ENCODE data around the gene CTXND1. TPM values are rescaled to one million over a fixed set of nuclear protein-coding genes. Genes with fewer than 3 reads are reported as not detected.

Gene CTXND1
- total and polyA plus RNA-seq, 2 of the 13 experiments (the other 11 are each of a cell fraction or from before 2014, with no cell fraction given): 1.2 to 2.1 TPM

- TF ChIP-seq ZBTB37 (CRISPR knock-in tag; IDR thresholded peaks at IDR 0.05): no peak
- TF ChIP-seq ZNF292 (CRISPR knock-in tag; IDR thresholded peaks at IDR 0.05; ENCODE audit: borderline replicate concordance, low read depth): no peak
- TF ChIP-seq GTF3A (CRISPR knock-in tag; conservative IDR thresholded peaks at IDR 0.05): no peak
- TF ChIP-seq PTBP1 (IDR thresholded peaks at IDR 0.05; ENCODE audit: low read depth, low read length, poor library complexity, severe bottlenecking): no peak
- TF ChIP-seq PRDM10 (CRISPR knock-in tag; IDR thresholded peaks at IDR 0.05; ENCODE audit: low read depth): no peak
Observed at GRCh38 chr15:80173022-80173759, 78.8 kb downstream of the CTXND1 start (continued).

GRCh38 chr15:80172401-80172800, 79.6 kb downstream of the CTXND1 start:
- no peak overlapping the region for H3K9ac ChIP-seq (ENCODE audit: insufficient read depth, low read depth, low read length)
- TF ChIP-seq ZNF17 (CRISPR knock-in tag; IDR thresholded peaks at IDR 0.05) (no peak), ZBTB44 (CRISPR knock-in tag; IDR thresholded peaks at IDR 0.05) (no peak), NBN (conservative IDR thresholded peaks at IDR 0.05) (no peak), ZNF33A (CRISPR knock-in tag; IDR thresholded peaks at IDR 0.05; ENCODE audit: borderline replicate concordance) (no peak), HNRNPH1 (optimal IDR thresholded peaks at IDR 0.05; ENCODE audit: low read depth, low read length) (no peak), REL (CRISPR knock-in tag; conservative IDR thresholded peaks at IDR 0.05) (0 out of 2 replicates have a peak, but pooled peaks have one; percentile 42), KDM5B (CRISPR knock-in tag; IDR thresholded peaks at IDR 0.05; ENCODE audit: borderline replicate concordance) (no peak), ZNF598 (CRISPR knock-in tag; IDR thresholded peaks at IDR 0.05; ENCODE audit: borderline replicate concordance) (no peak), ARNT (IDR thresholded peaks at IDR 0.05) (no peak), AKAP8 (CRISPR knock-in tag; IDR thresholded peaks at IDR 0.05) (no peak), ZNF552 (CRISPR knock-in tag; IDR thresholded peaks at IDR 0.05; ENCODE audit: borderline replicate concordance) (no peak)

More at GRCh38 chr15:80172401-80172800, 79.6 kb downstream of the CTXND1 start:
- Histone ChIP-seq H3K9me3 (ENCODE audit: low read length) (no peaks in the 10 kb centered on the region), H4K20me1 (ENCODE audit: insufficient read depth, low read length) (no peaks in the 10 kb centered on the region), H3K4me1 (ENCODE audit: insufficient read depth, low read length) (peaks cover 26% of the 10 kb centered on the region), H3K79me2 (ENCODE audit: insufficient read depth, low read length) (no peaks in the 10 kb centered on the region), H3K27me3 (ENCODE audit: control insufficient read depth in 1 of 2, insufficient read depth in 2 of 2, low read length in 2 of 2) (no peaks in the 10 kb centered on the region), H3K4me3 (replicated peaks in 1 of 3; ENCODE audit: insufficient read depth in 1 of 3, low read depth in 2 of 3, low read length in 3 of 3) (no peak overlapping the region), H3K36me3 (replicated peaks in 1 of 2; ENCODE audit: control insufficient read depth in 1 of 2, insufficient read depth in 2 of 2, low read length in 2 of 2) (peaks cover 6 to 36% of the 10 kb centered on the region in 2 experiments), H2AFZ (ENCODE audit: low read length) (no peak overlapping the region), H3K4me2 (ENCODE audit: low read depth, low read length) (peak overlapping the region; percentile 53), H3K27ac (ENCODE audit: extremely low read length, insufficient read depth, low read length) (peak overlapping the region; percentile 54)
- in situ Hi-C loops (cut with HindIII; ENCODE audit: extremely low pct_ligation_motif_present, low pct_unique_long_range_greater_than_20kb) (loop anchor here (5.0 to 25.0 kb wide), 2 partner anchors 110 to 285 kb away; partner anchors contain the start of gene MTHFS), intact Hi-C loops (cut with micrococcal nuclease; ENCODE audit: unreplicated experiment) (loop anchor here (2.0 to 5.0 kb wide), 3 partner anchors 100 to 135 kb away; partner anchors contain the start of gene ZFAND6)
- ChIA-PET CTCF (ENCODE audit: low intra/inter-chr PET ratio, low total read pairs) (interaction anchor here (1.6 to 1.8 kb wide), 2 partner anchors 81 to 179 kb away, joined by 5 to 8 read pairs; no protein-coding TSS in a partner anchor), POLR2A (interaction anchor here (1.0 to 2.2 kb wide), 11 partner anchors 10 to 276 kb away, joined by 3 to 28 read pairs (median 5); partner anchors contain the start of gene ZFAND6)
- no TSS peak for BruUV-seq (replicated peaks)
- DNase-seq (ENCODE audit: low spot score) (no peak), FAIRE-seq (no peak), ATAC-seq (peak; percentile 7)
- 84% methylated on average over 6 of the region's 8 CpGs for WGBS (ENCODE audit: low lambda C conversion rate)

All from HepG2 (cell line).